Psoas muscle (tissue), 8 donors: ENCODE results near the gene GOLGA6L7. TPM values are rescaled to one million over a fixed set of nuclear protein-coding genes. Genes with fewer than 3 reads are reported as not detected.
"Not testable (repeated sequence)": the region's sequence is repeated elsewhere in the genome, so short reads cannot be mapped to it uniquely, and the experiment has no call there.

Experiments
- ATAC-seq, 4 donors: fragments of 200-7000 bp; cut with Tn5 transposase; one replicate each; pipeline ENCODE4 v1.9.1; 2020; ENCODE audit warnings: moderate library complexity in 3 of 4, mild to moderate bottlenecking in 2 of 4
- DNase-seq, 2 donors: peaks; one replicate each; pipeline ENCODE4 v3.0.0-alpha.2; 2020
- H3K27ac ChIP-seq: fragments of 200-600 bp; one replicate; pipeline ENCODE4 v1.8.0; 2022
- H3K27me3 ChIP-seq, 3 donors: fragments of 200-600 bp in 1 of 3; one replicate each; pipeline versions ENCODE4 v1.6.1 to v1.8.0; 2013 to 2022; ENCODE audit warnings: low read length in 2 of 3, mild to moderate bottlenecking in 2 of 3, moderate library complexity in 1 of 3; ENCODE audit not compliant: insufficient read depth in 3 of 3
- H3K36me3 ChIP-seq, 2 donors: fragments of 200-600 bp in 1 of 2; one replicate each; pipeline versions ENCODE4 v1.6.1 to v1.8.0; 2013 to 2022; ENCODE audit warnings: low read depth in 1 of 2, mild to moderate bottlenecking in 1 of 2, moderate library complexity in 1 of 2; ENCODE audit not compliant: insufficient read depth in 1 of 2
- H3K4me1 ChIP-seq: fragments of 200-600 bp; one replicate; pipeline ENCODE4 v1.8.0; 2022
- H3K4me3 ChIP-seq: fragments of 200-600 bp; one replicate; pipeline ENCODE4 v1.8.0; 2022; ENCODE audit warnings: mild to moderate bottlenecking
- H3K9me3 ChIP-seq: fragments of 200-600 bp; one replicate; pipeline ENCODE4 v1.8.0; 2022
- WGBS, 3 donors: extraction: QIAGEN DNeasy Blood & Tissue Kit; methylation state at CpG; one replicate each; pipeline versions ENCODE4 v1.1.6 to v1.1.7; 2013; 5-methylcytosine and 5-hydroxymethylcytosine counted together
- intact Hi-C, 2 donors: fragments of 100-400 bp; cut with DNase I; formaldehyde crosslinking; loops; one replicate each; pipeline versions ENCODE4 v1.11.0 to v1.14.2; 2022
- long read RNA-seq, 2 donors: library from polyadenylated mRNA; unstranded; transcript quantifications; one replicate each; pipeline ENCODE4 v2.0.0, GENCODE V29; 2021
- polyA plus RNA-seq, 3 donors: library from polyadenylated mRNA; stranded (reverse); fragments of 200-250 nt; gene quantifications; one replicate each; pipeline ENCODE4 v1.2.3, GENCODE V29; 2013
- total RNA-seq, 4 donors: library from RNA; stranded (reverse); fragmentation: NEBNext Ultra II Directional in 2 of 4; extraction: Animal tissue kit (Norgen Biotek cat#: 25700) in 2 of 4; gene quantifications; one replicate each; pipeline versions ENCODE4 v1.2.1 to v1.2.4, GENCODE V29; 2021 to 2023
- TF ChIP-seq, protein P1 (sequence below): fragments of 200-600 bp; IDR thresholded peaks from one replicate; pipeline ENCODE4 v1.8.0; 2022; ENCODE audit warnings: antibody characterized with exemption
- donor health status: healthy with polysubstance abuse.
- donor health status: DM: no; HTN: no; CAD: no; lungs with moderate emphysema.
- donor health status: Bipolar disorder and iron deficiency.
- donor health status: healthy.
- donor health status: DM: yes; HTN: yes; CAD: no.
- donor health status: DM: no; HTN: no; CAD: no.
- donor health status: DM: no; HTN: no; CAD: no.
- donor health status: DM: yes; HTN: yes; CAD: no.

The GOLGA6L7 gene, protein sequence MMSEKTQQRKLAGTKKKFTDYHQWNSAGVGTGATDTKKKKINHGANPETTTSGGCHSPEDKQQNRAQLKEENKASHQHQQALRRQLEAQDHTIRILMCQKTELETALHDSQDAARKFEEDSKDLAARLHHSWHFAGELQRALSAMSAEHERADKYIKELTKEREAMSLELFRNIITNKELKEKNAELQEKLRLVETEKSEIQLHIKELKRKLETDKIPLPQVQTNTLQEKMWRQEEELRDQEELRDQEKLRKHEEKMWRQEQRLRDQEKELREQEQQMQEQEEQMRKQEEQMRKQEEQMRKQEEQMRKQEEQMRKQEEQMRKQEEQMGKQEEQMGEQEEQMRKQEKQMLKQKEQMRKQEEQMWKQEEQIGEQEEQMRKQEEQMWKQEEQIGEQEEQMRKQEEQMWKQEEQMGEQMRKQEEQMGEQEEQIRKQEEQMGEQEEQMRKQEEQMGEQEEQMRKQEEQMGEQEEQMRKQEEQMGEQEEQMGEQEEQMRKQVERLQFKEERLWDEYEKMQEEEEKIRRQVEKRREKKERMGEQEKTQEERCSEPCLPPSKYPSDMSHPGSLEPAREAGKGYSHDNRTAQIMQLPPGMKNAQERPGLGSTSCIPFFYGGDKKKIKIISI
- total RNA-seq (not detected), polyA plus RNA-seq (not detected)
- long read RNA-seq, donor 1, result 0 reads
- long read RNA-seq, donor 2, result 0 reads

DNA sequence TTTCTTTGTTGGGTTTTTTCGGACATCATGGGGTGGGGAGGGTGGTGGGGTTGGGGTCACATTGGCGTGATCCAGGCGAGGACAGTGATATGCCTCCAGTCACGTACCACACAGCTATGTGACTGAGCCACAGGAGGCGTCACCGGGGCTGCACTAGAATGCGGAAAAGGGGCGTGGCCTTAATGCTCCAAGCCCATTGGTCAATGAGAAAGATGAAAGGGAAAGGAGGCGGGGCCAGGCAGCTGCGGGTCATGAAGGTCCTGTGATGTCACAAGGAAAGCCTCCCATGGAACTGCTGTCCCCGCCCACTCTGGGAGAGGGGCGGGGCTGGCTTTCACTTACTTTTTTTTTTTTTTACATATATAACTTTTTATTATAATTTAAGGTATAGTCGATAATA lies at the start of gene GOLGA6L7:
Gene GOLGA6L7 (minus strand): TSS at position 124 of the 400 bp plus-strand sequence. CDS start 95 bp downstream, at position 29.
- H3K36me3 ChIP-seq, H3K4me1 ChIP-seq, H3K27ac ChIP-seq, H3K4me3 ChIP-seq, H3K9me3 ChIP-seq, ATAC-seq, intact Hi-C loops, H3K27me3 ChIP-seq, DNase-seq: not testable (repeated sequence)
- 92 to 93% (median 93%) methylated on average over 13 of the region's 13 CpGs for WGBS, 3 donors

DNA sequence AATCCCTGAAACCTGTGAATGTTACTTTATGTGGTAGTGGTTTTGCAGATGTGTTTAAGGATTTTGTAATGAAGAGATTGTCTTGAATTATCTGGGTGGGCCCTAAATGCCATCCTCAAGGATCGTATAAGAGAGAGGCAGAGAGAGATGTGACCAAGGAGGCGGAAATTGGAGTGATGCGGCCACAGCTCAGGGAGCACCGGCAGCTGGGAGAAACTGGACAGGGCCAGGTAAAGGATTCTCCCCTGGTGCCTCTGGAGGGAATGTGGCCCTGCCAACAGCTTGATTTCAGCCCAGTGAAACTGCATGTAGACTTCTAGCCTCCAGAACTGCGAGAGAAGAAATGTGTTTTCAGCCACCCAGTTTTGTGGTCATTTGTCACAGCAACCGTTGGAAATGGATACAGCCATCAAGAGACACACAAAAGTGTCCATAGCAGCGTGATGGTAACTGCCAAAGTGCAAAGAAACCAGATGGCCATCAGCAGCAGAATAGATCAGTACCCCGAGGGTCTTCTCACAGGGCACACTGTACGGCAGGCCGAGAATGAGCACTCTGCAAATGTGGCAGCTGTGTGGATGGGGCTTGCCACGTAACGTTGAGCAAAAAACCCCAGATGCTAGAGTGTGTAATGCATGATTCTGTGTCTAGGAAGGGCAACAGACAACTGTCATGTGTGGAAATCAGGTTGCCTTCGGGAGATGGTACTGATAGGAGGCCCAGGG lies 49.6 kb upstream of the GOLGA6L7 start:
- Histone ChIP-seq H3K27ac (no peak overlapping the region), H3K4me3 (no peak overlapping the region), H3K27me3 (peaks cover 0 to 6% (median 0%) of the 10 kb centered on the region in 3 donors), H3K36me3 (no peaks in the 10 kb centered on the region), H3K4me1 (no peaks in the 10 kb centered on the region), H3K9me3 (no peaks in the 10 kb centered on the region)
- WGBS, 3 donors, result 74 to 85% (median 77%) methylated on average over 13 of the region's 13 CpGs
- ATAC-seq (no peak), DNase-seq (no peak)
- intact Hi-C loops, result no loop called here
- TF ChIP-seq, protein P1, sequence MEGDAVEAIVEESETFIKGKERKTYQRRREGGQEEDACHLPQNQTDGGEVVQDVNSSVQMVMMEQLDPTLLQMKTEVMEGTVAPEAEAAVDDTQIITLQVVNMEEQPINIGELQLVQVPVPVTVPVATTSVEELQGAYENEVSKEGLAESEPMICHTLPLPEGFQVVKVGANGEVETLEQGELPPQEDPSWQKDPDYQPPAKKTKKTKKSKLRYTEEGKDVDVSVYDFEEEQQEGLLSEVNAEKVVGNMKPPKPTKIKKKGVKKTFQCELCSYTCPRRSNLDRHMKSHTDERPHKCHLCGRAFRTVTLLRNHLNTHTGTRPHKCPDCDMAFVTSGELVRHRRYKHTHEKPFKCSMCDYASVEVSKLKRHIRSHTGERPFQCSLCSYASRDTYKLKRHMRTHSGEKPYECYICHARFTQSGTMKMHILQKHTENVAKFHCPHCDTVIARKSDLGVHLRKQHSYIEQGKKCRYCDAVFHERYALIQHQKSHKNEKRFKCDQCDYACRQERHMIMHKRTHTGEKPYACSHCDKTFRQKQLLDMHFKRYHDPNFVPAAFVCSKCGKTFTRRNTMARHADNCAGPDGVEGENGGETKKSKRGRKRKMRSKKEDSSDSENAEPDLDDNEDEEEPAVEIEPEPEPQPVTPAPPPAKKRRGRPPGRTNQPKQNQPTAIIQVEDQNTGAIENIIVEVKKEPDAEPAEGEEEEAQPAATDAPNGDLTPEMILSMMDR, result no peak

DNA sequence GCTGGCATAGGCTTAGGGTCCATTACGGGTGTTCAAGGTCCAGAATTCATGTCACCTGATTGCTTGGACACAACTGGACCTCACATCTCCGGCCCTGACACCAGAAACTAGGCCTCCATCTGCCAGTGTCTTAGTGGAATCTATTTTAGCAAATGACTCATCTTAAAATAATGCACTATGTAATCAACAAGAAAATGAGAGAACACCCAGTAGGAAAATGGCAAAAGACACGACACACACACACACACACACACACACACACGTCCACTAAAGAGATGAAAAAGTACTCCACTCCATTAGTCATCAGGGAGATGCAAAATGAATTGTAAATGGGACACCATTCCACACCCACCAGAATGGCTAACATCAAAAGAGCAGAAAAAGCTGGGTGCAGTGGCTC lies 48.5 kb upstream of the GOLGA6L7 start:
- H3K27ac ChIP-seq, result no peak overlapping the region
- no peaks in the 10 kb centered on the region for H3K36me3 ChIP-seq
- intact Hi-C loops, result no loop called here
- 40 to 57% (median 45%) methylated on average over 4 of the region's 4 CpGs for WGBS, 3 donors
- TF ChIP-seq, protein P1, result no peak
- H3K9me3 ChIP-seq, result no peaks in the 10 kb centered on the region
- no peak for DNase-seq
- no peak overlapping the region for H3K4me3 ChIP-seq
- H3K4me1 ChIP-seq, result no peaks in the 10 kb centered on the region
- no peak for ATAC-seq
- peaks cover 0 to 6% (median 0%) of the 10 kb centered on the region in 3 donors for H3K27me3 ChIP-seq

DNA sequence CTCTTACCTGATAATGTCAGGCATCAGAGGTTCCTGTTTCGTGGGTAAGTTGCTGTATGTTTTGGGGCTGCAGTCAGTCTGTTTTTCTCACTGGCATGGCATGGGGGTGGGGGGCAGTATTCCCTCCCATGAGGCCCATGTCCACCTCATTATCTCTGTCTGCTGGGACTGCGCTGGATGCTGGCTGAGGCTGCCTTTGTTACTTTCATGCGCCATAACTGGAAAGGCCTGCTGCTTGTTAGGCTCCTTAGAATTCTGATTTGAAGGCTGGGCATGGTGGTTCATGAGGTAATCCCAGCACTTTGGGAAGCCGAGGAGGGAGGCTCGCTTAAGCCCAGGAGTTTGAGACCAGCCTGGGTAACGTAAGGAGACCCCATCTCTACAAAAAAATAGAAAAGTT lies 47.1 kb upstream of the GOLGA6L7 start:
- H3K27me3 ChIP-seq, result peaks cover 0 to 6% (median 0%) of the 10 kb centered on the region in 3 donors
- no peaks in the 10 kb centered on the region for H3K4me1 ChIP-seq
- H3K9me3 ChIP-seq, result no peaks in the 10 kb centered on the region
- intact Hi-C loops, result no loop called here
- H3K27ac ChIP-seq, result no peak overlapping the region
- 73 to 84% (median 84%) methylated on average over 6 of the region's 6 CpGs for WGBS, 3 donors
- ATAC-seq (no peak), DNase-seq (no peak)
- no peaks in the 10 kb centered on the region for H3K36me3 ChIP-seq
- TF ChIP-seq, protein P1, result no peak
- no peak overlapping the region for H3K4me3 ChIP-seq

DNA sequence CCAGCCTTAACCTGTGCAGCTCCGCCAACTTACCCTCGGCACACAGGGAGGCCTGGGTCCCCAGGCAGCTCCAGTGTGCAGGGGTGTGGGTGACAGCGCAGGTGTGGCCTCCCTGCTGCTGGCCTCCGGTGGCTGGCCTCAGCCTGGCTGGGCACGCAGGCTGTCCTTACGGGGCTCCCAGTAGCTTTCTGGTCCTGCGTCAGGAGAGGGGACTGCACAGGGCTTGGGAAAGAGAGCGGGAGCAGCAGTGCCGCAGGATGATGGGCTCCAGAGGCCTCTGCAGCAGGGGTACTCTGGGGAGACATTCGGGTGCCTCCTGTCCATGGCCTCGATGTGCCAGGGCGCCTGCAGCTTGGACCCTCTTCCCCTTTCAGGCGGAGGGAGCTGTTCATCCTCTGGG lies 46.7 kb upstream of the GOLGA6L7 start:
- intact Hi-C loops, result no loop called here
- Histone ChIP-seq H3K4me3 (no peak overlapping the region), H3K27ac (no peak overlapping the region), H3K9me3 (no peaks in the 10 kb centered on the region), H3K4me1 (no peaks in the 10 kb centered on the region), H3K27me3 (peaks cover 0 to 6% (median 0%) of the 10 kb centered on the region in 3 donors), H3K36me3 (no peaks in the 10 kb centered on the region)
- TF ChIP-seq, protein P1, result no peak
- DNase-seq (no peak), ATAC-seq (no peak)
- WGBS, 3 donors, result 91 to 95% (median 92%) methylated on average over 13 of the region's 13 CpGs
